Kidney capillary endothelial cell (primary cell): ENCODE measurements around the gene CXCL3.

Experiments
- DNase-seq: peaks from one replicate; pipeline ENCODE4 v3.0.0-alpha.2; 2018; ENCODE audit warnings: low spot score

CXCL3 gene

DNA sequence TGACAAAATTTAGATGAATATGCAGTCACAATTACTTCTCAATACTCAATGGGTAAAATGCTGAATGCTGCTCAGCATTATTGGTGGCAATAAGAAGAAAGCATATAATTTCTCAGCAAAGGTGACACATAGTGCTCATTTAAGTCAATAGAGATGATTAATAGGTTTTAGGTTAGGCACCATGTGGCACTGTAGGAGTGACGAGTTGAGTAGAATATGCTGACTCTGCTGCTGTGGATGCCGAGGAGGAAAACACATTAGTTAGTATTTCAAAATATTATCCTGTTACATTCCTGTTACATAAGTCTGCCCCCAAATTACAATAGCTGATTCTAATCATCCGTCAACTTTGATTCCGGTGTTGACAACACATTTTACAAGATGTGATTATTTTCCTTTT, 26.4 kb downstream of the CXCL3 start:
- no peak for DNase-seq

DNA sequence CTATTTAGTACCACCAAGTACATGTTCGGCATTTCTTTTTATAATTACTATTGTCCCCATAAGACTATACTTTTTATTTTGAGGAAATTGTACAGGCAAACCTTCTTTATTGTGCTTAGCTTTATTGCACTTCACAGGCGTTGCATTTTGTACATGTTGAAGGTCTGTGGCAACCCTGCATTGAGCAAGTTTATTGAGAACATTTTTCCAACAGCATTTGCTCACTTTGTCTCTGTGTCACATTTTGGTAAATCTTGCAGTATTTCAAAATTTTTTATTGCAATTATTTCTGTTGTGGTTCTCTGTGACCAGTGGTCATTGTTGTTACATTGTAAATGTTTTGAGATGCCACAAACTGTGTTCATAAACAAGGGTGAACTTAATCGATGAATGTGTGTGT, 29.2 kb downstream of the CXCL3 start:
- DNase-seq = no peak

- no peak for DNase-seq
These were observed 32.4 kb downstream of the CXCL3 start for GRCh38 chr4:74006009-74006476.

DNA sequence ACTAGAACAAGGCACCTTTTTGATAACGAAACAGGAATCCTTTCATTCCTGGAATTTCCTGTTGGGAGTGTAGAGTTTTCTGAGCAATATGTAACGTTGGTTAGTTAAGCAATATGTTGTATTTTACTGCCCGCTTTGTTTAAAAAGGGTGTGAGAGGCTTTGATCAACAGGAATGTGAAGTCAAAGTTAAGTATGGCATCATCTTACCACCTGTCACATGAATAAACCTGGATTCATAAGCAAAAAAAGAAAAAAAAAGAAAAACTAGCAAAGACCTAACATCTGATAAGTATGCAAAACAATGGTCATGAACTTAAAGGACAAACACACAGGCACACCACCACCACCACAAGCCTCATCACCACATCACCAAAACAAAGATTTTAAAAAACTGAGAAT, 33.0 kb downstream of the CXCL3 start:
- DNase-seq = no peak

GRCh38 chr4:74004668-74005067, 33.8 kb downstream of the CXCL3 start:
- no peak for DNase-seq

DNA sequence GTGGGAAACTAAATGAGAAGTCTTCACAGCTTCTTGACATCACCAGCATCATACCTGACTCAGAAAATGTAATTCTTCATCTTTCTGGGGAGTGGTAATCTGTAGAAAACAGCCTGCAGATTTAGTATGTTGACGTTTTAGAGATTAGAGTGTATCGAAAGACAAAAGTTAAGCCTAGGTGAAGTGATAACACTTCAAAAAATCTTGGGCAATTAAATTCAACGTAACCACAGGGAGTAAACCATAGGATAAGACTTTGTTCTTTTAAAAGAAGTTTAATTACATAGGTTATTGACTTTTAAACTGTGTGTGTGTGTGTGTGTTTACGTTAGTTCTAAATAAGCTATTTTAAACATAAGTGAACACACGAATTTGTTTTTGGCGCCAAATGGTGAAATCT, 38.2 kb downstream of the CXCL3 start:
- DNase-seq = no peak

- no peak for DNase-seq
These were observed 40.2 kb downstream of the CXCL3 start, which contains the start of gene CXCL5 for GRCh38 chr4:73998040-73999011. Gene CXCL5 (minus strand): TSS chr4:73998677. CDS start chr4:73998581, 96 bp downstream.

DNA sequence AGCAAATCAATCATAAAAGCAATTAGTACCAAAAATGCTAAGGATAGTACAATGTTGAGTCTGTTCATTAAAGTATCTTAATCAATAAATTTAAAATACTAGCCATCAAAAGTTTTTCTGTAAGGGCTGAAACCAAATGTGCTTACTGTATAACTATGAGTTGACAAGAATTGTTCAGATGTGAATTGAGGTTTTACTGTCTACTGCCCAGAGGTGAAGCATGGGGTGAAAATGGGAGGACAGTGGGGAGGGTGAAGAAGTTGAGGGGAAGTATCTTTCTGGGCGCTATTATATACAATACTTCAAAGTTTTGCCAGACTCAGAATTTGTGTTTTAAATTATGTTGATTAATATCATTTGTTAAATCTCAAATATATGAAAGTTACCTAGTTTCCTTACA, 46.4 kb downstream of the CXCL3 start:
- no peak for DNase-seq

GRCh38 chr4:73991742-73992000, 46.8 kb downstream of the CXCL3 start:
- no peak for DNase-seq

DNA sequence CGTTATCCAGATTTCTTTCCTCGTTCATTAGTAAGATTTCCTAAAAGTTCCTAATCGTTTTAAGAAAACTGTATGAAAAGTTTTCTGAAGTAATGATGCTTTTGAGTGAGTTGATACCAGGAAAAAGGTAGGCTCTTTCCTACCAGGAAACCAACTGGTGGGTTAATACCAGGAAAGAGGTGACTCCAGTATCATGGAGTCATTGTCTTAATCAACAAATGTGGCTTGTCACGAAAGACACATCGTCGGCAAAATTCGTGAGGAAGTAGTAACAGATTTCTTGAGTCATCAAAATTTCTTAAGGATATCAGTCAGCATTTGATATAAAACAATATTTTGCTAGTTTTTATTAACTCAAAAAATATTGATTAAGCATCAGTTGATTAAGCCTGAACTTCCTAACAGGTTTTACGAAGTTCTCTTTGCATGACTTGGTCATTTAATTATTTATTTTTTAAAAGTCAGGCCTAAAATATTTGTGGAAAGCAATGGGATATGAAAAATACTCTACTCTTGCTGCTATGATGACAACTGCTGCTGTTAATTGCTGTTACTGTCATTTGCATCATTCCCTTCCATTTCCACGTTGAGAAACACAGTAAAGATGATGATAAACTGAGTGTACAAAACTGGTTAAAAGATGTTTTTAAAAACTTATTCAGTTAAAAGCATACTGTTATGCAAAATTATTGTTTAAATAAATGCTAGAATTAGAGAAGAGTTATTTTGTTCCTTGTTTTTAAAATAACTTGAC, 47.3 kb downstream of the CXCL3 start:
- DNase-seq = no peak

DNA sequence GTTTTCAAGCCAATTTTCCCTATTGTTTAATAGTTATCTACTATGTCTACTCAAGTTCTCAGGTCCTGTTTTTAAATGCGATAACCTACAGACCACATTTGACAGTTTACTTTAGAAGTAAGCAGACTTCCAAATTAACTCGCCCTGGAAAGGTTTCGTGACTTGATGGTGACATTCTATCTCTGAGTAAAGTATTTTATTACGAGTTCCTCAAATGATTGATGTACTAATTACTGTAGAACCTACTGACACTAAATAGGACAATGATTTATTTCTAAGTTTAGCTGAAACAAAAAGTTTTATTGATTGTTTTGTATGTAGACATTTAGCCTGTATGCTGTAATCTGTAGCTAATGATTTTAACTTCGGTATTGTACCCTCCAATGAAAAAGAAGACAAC, 48.6 kb downstream of the CXCL3 start:
- no peak for DNase-seq

DNA sequence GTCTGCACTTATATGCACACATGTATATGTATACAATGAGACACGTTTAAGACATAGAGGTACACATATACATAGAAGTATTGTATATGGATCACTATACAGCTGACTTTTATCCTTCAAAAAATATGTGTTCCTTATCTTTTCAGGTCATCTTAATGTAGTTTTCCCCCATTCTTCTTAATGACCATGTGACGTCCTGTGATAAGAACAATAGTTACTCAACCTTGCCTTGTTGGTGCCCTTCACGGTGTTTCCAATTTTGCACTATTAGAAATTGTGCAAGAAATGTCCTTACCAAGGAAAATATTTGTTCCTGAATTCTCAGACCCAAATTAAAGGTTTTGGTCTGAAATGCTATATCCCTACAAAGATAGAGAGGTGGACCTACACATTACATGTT, 49.5 kb downstream of the CXCL3 start:
- DNase-seq = no peak

- DNase-seq = no peak
These were observed 50.4 kb downstream of the CXCL3 start, which contains the start of gene PPBP for GRCh38 chr4:73988061-73988460. Gene PPBP (minus strand): TSS chr4:73988190. CDS start chr4:73988103, 87 bp downstream.
